Psoas muscle (tissue), 8 donors: ENCODE measurements around the gene RASGEF1C. TPM values are rescaled to one million over a fixed set of nuclear protein-coding genes. Genes with fewer than 3 reads are reported as not detected.

Experiments used
- ATAC-seq, 4 donors: fragments of 200-7000 bp; cut with Tn5 transposase; one replicate each; pipeline ENCODE4 v1.9.1; 2020; ENCODE audit warnings: moderate library complexity in 3 of 4, mild to moderate bottlenecking in 2 of 4
- DNase-seq, 2 donors: peaks; one replicate each; pipeline ENCODE4 v3.0.0-alpha.2; 2020
- H3K27ac ChIP-seq: fragments of 200-600 bp; one replicate; pipeline ENCODE4 v1.8.0; 2022
- H3K27me3 ChIP-seq, 3 donors: fragments of 200-600 bp in 1 of 3; one replicate each; pipeline versions ENCODE4 v1.6.1 to v1.8.0; 2013 to 2022; ENCODE audit warnings: low read length in 2 of 3, mild to moderate bottlenecking in 2 of 3, moderate library complexity in 1 of 3; ENCODE audit not compliant: insufficient read depth in 3 of 3
- H3K36me3 ChIP-seq, 2 donors: fragments of 200-600 bp in 1 of 2; one replicate each; pipeline versions ENCODE4 v1.6.1 to v1.8.0; 2013 to 2022; ENCODE audit warnings: low read depth in 1 of 2, mild to moderate bottlenecking in 1 of 2, moderate library complexity in 1 of 2; ENCODE audit not compliant: insufficient read depth in 1 of 2
- H3K4me1 ChIP-seq: fragments of 200-600 bp; one replicate; pipeline ENCODE4 v1.8.0; 2022
- H3K4me3 ChIP-seq: fragments of 200-600 bp; one replicate; pipeline ENCODE4 v1.8.0; 2022; ENCODE audit warnings: mild to moderate bottlenecking
- H3K9me3 ChIP-seq: fragments of 200-600 bp; one replicate; pipeline ENCODE4 v1.8.0; 2022
- WGBS, 3 donors: extraction: QIAGEN DNeasy Blood & Tissue Kit; methylation state at CpG; one replicate each; pipeline versions ENCODE4 v1.1.6 to v1.1.7; 2013; 5-methylcytosine and 5-hydroxymethylcytosine counted together
- intact Hi-C, 2 donors: fragments of 100-400 bp; cut with DNase I; formaldehyde crosslinking; loops; one replicate each; pipeline versions ENCODE4 v1.11.0 to v1.14.2; 2022
- polyA plus RNA-seq, 3 donors: library from polyadenylated mRNA; stranded (reverse); fragments of 200-250 nt; gene quantifications; one replicate each; pipeline ENCODE4 v1.2.3, GENCODE V29; 2013
- total RNA-seq, 4 donors: library from RNA; stranded (reverse); fragmentation: NEBNext Ultra II Directional in 2 of 4; extraction: Animal tissue kit (Norgen Biotek cat#: 25700) in 2 of 4; gene quantifications; one replicate each; pipeline versions ENCODE4 v1.2.1 to v1.2.4, GENCODE V29; 2021 to 2023
- TF ChIP-seq, protein P1 (sequence below): fragments of 200-600 bp; IDR thresholded peaks from one replicate; pipeline ENCODE4 v1.8.0; 2022; ENCODE audit warnings: antibody characterized with exemption
- donor health status: healthy with polysubstance abuse.
- donor health status: DM: no; HTN: no; CAD: no; lungs with moderate emphysema.
- donor health status: Bipolar disorder and iron deficiency.
- donor health status: healthy.
- donor health status: DM: yes; HTN: yes; CAD: no.
- donor health status: DM: no; HTN: no; CAD: no.
- donor health status: DM: no; HTN: no; CAD: no.
- donor health status: DM: yes; HTN: yes; CAD: no.

The RASGEF1C gene
- total and polyA plus RNA-seq, 7 donors: 0.03 to 0.05 (median 0.04) TPM; not detected in 4

GRCh38 chr5:180086816-180087399 lies 122.1 kb downstream of the RASGEF1C start:
- intact Hi-C loops: no loop called here
- ATAC-seq (no peak), DNase-seq (no peak)
- TF ChIP-seq, protein P1, sequence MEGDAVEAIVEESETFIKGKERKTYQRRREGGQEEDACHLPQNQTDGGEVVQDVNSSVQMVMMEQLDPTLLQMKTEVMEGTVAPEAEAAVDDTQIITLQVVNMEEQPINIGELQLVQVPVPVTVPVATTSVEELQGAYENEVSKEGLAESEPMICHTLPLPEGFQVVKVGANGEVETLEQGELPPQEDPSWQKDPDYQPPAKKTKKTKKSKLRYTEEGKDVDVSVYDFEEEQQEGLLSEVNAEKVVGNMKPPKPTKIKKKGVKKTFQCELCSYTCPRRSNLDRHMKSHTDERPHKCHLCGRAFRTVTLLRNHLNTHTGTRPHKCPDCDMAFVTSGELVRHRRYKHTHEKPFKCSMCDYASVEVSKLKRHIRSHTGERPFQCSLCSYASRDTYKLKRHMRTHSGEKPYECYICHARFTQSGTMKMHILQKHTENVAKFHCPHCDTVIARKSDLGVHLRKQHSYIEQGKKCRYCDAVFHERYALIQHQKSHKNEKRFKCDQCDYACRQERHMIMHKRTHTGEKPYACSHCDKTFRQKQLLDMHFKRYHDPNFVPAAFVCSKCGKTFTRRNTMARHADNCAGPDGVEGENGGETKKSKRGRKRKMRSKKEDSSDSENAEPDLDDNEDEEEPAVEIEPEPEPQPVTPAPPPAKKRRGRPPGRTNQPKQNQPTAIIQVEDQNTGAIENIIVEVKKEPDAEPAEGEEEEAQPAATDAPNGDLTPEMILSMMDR: no peak
- Histone ChIP-seq H3K9me3 (no peaks in the 10 kb centered on the region), H3K4me3 (no peak overlapping the region), H3K36me3 (no peaks in the 10 kb centered on the region), H3K27me3 (no peaks in the 10 kb centered on the region), H3K27ac (no peak overlapping the region), H3K4me1 (peaks cover 4% of the 10 kb centered on the region)
- WGBS, 3 donors: 80 to 83% (median 81%) methylated on average over 11 of the region's 11 CpGs

DNA sequence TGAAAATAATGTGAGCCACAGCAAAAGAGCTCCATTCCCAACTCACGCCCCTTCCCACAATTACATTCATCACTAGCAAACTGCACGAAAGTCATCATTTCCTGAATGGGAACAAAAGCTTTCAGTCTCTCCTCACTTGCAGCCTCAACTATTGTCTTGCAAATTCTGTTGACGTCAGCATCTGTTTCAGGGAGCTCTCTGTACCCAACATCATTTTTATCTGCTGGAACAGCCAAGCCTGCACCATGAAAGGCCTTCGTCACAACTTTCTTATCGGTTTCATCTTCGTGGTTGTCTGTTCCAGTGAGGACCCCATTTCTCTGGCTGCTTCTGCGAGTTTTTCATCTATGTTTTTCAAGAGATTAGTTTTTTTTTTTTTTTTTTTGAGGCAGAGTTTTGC lies 123.2 kb downstream of the RASGEF1C start:
- Histone ChIP-seq H3K27me3 (no peaks in the 10 kb centered on the region), H3K4me3 (no peak overlapping the region), H3K36me3 (no peaks in the 10 kb centered on the region), H3K4me1 (peaks cover under 1% of the 10 kb centered on the region), H3K27ac (no peak overlapping the region), H3K9me3 (no peaks in the 10 kb centered on the region)
- ATAC-seq (no peak), DNase-seq (no peak)
- intact Hi-C loops: no loop called here
- TF ChIP-seq, protein P1: no peak
- WGBS, 3 donors: 54 to 62% (median 60%) methylated on average over 7 of the region's 7 CpGs

- intact Hi-C loops: no loop called here
- Histone ChIP-seq H3K27me3 (peaks cover 0 to 2% (median 0%) of the 10 kb centered on the region in 3 donors), H3K9me3 (no peaks in the 10 kb centered on the region), H3K36me3 (no peaks in the 10 kb centered on the region), H3K4me1 (no peaks in the 10 kb centered on the region), H3K4me3 (no peak overlapping the region), H3K27ac (no peak overlapping the region)
- DNase-seq (no peak), ATAC-seq (no peak)
- WGBS, 3 donors: 43 to 51% (median 50%) methylated on average over 13 of the region's 13 CpGs
- TF ChIP-seq, protein P1: no peak
Measured at GRCh38 chr5:180084638-180085561, 124.1 kb downstream of the RASGEF1C start.

DNA sequence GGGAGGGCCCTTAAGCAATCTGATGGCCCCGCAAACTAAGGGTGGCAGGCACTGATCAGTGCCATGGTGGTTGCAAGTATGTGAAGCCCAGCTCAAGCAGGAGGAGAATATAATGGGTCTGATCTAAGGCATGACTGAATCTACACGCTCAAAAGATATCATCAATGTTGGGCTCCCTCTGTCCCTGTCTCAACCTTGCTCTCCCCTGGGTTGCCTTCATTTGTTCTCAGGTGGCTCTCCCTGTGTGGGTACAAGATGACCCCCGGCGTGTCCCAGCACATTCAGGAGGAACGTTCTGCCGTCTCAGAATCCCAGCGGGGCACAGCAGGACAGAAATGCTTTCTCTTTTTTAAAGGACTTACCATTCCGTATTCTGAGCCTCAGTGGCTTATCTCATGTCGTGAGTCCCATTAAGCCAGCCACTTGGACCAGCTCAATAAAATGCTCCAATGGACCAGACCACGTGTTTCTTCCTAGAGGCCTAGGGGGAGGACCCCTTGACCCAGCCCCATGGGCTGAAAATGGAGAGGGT lies 125.4 kb downstream of the RASGEF1C start:
- no peak for DNase-seq
- Histone ChIP-seq H3K4me1 (no peaks in the 10 kb centered on the region), H3K4me3 (no peak overlapping the region), H3K27me3 (peaks cover 0 to 3% (median 0%) of the 10 kb centered on the region in 3 donors), H3K27ac (no peak overlapping the region), H3K9me3 (no peaks in the 10 kb centered on the region), H3K36me3 (no peaks in the 10 kb centered on the region)
- intact Hi-C loops: no loop called here
- no peak for ATAC-seq
- WGBS, 3 donors: 87 to 93% (median 89%) methylated on average over 10 of the region's 10 CpGs
- TF ChIP-seq, protein P1: no peak
